ENCODE results near the gene JAG1.

The JAG1 gene

DNA sequence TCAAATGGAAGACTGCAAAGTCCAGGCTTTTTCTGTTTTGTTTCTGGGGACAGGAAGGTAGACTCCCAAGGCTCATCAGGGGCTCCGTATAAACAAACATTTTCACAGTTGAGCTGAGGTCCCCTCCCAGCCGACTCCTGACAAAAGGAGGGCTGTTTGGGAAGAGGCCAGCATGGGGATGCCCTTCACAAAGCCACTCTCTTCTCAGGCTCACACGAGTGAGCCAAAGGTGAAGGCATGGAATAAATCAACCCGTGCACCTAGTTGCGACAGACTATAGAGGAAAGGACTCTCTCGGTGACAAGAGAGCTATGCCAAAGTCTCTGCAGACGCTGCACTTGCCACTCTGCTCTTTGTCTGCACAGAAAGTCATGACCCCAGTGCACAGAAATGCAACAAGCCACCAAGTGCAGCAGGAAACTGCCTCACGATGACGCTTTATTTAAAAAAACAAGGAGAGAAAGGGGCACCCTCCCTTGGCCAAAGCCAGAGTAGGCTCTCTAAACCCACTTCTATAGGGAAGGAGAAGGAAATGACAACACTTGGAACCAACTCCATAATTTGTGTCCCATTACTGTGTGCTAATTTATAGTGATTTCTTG is 21.0 kb downstream of the JAG1 start:
- DNase-seq (ENCODE audit: low spot score), result no peak

DNA sequence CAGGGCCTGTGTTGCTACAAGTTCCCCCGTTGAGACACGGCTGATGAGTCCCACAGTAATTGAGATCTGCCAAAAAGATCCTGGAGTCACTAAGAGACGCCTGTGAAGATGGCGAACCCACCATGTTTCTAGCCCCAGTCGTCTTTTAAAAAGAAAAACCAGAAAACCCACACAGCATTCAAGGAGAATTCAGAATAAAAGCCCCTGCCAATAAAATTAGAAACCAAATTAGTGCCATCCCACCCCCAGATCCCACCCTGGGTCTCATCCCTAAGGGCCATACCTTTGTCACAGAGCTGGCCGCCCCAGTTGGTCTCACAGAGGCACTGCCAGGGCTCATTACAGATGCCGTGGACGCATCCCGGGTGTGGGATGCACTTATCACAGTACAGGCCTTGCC is 21.6 kb downstream of the JAG1 start:
- no peak for DNase-seq (ENCODE audit: low spot score)

GRCh38 chr20:10651227-10651990 is 22.4 kb downstream of the JAG1 start:
- DNase-seq (ENCODE audit: low spot score), result peak; percentile 43

DNA sequence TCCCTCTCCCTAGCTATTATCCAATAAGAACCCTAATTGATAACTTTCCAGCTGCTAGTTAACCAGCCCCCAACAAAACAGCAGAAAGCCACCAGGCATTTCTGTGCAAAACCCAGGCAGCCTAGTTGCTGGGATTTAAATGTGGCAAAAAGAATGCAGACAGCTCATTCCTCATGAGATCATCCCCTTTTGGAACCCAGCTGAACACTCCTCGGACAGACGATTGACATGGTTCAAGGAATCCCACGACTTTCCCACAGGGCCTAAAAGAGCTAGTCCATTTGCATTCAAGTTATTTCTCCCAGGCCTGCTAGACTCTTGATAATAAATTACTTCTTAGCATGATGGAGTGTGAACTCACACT is 24.0 kb downstream of the JAG1 start:
- peak; percentile 78 for DNase-seq (ENCODE audit: low spot score)

- no peak for DNase-seq (ENCODE audit: low spot score)
These were observed 24.6 kb downstream of the JAG1 start for GRCh38 chr20:10649080-10649796.

- DNase-seq (ENCODE audit: low spot score), result peak; percentile 47
These were observed 25.1 kb downstream of the JAG1 start for GRCh38 chr20:10648651-10649050.

GRCh38 chr20:10647909-10648308 is 25.9 kb downstream of the JAG1 start:
- no peak for DNase-seq (ENCODE audit: low spot score)

- DNase-seq (ENCODE audit: low spot score), result no peak
These were observed 26.3 kb downstream of the JAG1 start for GRCh38 chr20:10647471-10647870.

- DNase-seq (ENCODE audit: low spot score), result no peak
These were observed 26.8 kb downstream of the JAG1 start for GRCh38 chr20:10646886-10647420.

- no peak for DNase-seq (ENCODE audit: low spot score)
These were observed 27.8 kb downstream of the JAG1 start for GRCh38 chr20:10646006-10646405.

DNA sequence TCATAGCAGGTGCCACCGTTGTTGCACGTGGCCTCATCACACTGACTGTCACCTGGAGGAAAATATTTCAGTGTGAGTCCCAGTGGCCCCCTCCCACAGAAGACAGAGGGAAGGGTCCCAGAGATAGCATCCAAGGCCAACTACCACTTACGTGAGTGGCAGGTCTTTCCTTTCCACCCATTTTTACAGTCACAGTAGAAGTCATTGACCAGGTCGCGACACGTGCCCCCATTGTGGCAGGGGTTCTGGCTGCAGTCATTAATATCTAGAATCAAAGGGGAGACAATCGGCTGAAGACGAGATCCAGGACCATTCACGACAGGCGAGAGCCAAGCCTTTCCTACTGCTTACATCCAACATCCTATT is 28.6 kb downstream of the JAG1 start:
- DNase-seq (ENCODE audit: low spot score), result no peak

DNA sequence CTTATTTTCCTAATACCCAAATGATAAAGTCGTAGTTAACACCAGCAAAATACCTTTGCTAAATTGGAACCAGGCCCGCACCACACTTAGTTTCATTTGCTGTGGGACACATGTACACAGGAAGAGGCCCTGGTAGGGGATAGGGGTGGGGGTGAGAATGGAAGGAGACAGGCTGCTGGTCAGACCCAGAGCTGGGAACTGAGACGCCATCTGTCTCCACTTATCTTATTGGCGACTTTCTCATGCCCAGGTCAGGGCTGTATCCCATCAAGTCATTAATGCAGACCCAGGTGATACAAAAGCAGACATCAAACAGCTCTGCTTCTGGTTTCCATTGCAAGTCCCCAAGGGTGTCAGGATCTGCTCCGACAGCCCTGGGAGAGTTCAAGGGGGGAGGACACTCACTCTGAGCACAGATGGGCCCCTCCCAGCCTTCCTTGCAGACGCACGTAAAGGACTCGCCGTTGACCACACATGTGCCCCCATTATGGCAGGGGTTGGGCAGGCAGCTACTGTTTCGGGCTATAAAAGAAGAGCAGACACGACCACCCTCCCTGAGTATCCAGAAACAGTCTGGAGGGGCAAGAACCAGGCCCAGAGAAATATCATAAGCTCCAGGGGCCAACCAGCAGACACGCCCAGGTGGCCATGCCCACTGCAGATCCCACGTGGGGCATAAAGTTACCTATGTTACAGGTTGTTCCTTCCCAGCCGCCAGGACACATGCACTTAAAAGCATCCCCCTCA is 29.2 kb downstream of the JAG1 start:
- no peak for DNase-seq (ENCODE audit: low spot score)

- no peak for DNase-seq (ENCODE audit: low spot score)
These were observed 30.3 kb downstream of the JAG1 start for GRCh38 chr20:10643560-10643873.

DNA sequence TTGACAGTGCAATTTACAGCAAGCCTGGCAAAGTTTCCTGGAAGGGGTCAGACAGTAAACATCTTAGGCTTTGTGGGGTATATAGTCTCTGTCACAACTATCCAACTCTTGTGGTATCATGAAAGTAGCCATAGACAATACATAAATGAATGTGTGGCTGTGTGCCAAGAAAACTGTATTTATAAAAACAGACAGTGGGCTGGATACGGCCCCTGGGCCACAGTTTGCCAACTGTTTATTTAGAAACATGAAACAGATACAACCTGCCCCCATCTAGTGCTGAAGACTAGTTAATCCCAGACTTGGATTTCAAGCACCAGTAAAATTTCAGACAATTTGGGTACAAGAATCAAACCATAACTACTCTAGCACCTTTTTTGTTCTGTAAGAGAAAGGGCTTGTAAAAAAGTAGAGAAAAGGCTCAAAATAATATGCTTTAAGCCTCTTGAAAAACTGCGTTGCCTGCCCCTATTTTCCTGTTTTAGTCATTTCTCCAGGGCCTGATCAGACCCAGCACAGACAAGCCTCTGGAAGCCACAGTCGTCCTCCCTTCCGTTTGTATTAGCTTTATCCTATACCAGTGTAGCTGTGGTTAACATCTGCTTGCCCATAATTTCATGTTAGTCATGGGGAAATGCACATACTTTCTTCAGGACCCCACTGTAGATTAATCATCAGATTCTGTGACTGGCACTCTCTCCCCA is 30.8 kb downstream of the JAG1 start:
- no peak for DNase-seq (ENCODE audit: low spot score)

DNA sequence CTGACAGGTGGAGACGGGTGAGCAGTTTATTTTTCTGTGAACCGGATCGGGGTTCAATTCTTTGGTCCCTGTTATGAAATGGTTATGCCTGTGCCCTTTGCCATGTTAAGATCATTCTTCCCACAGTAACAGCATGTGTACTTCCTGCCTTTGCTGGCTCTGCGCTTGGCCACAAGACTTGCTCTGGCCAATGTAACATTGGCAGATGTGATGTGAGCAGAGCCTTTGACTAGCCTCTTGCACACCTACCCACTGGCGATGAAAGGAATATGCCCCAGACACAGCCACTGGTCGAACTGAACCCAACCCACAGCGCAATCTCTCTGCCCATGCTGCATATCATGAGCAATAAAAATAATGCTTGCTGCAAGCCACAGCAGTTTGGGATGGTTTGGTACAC is 31.9 kb downstream of the JAG1 start:
- DNase-seq (ENCODE audit: low spot score), result no peak

DNA sequence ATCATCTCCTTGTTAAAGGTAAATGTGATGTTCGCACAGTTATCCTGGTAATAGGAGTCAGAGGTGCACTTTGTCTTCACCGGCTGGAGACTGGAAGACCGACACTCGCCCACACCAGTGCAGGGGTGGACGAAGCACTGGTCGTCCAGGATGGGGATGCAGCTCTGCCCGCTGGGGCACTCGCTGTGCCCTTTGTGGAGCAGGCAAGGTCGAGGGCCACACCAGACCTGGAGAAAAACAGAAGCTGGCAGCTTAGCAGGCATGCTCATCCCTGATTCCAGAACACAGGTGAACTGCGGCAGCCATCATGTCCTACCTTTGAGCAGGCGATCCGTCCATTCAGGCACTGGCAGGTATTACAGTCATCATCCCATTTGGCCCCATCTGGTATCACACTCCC is 32.3 kb downstream of the JAG1 start:
- DNase-seq (ENCODE audit: low spot score), result no peak

DNA sequence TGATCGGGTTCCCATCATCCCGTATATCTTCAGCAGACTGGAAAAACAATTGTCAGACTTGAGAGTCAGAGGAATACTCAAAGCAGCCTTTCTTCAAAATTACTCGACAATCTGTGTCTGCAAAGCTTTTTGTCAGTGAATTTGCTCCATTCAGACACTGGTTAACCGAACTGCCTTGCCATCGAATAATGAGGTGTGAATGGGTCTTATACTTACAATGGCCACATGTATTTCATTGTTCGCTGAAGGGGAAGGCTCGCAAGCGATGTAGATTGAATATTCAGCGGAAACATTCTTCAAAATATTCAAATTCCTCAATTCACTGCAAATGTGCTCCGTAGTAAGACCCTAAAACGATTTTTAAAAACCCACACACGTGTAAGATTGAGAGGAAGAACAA is 32.9 kb downstream of the JAG1 start:
- DNase-seq (ENCODE audit: low spot score), result no peak

DNA sequence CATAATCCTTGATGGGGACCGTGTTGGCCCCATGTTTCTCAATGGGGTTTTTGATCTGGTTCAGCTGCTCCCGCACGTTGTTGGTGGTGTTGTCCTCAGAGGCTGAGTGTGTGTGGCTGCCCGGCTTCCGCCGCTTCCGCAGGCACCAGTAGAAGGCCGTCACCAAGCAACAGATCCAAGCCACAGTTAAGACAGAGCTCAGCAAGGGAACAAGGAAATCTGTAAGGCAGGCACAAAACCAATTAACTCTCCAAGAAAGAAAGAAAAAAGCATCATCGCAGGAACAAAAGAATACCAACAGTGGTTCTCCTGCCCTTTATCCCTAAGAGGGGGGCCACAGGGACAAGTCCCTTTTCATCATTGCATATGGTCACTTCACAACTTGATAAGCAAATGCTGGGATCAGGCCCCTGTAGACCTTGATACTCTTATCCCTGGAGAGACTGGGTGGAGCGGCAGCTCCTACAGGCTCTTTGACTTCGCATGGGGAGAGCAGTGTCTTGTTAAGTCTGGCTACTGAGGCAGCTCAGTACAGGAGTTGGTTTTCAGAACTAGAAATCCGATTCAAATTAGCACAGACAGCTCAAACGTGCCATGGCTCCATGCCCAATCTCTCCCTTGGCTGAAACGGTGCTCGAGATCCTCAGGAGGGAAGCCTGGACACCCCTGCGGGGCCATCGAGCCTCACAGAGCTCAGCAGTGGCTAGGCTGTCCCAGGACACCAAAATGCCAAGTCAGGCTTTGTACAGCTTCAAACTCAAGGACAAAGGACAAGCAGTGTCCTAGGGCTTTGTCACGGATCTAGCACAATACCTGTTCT is 33.9 kb downstream of the JAG1 start:
- no peak for DNase-seq (ENCODE audit: low spot score)

DNA sequence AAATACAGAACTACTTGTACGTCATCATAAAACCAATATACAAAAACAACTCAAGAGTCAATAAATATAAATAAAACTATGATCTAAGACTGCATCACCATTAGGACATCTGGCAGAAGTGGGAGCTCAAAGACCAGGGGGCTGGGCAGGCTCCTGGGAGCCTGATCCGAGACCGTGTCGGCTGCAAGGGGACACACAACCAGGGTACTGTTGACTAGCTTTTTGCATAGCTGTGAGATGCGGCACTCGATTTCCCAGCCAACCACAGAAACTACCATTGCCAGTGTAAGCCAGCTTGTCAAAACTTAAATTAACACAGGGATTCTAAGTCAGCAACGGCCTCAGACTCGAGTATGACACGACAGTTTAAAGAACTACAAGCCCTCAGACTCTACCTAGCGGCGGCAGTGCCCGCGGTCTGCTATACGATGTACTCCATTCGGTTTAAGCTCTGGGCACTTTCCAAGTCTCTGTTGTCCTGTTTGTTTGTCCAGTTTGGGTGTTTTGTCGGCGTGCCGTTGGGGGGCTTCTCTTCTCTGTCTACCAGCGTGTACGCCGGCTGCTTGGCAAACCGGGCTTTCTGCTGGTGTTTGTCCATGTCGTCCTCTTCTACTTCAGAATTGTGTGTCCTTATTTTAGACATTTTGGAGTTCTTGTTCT is 34.6 kb downstream of the JAG1 start:
- no peak for DNase-seq (ENCODE audit: low spot score)

- DNase-seq (ENCODE audit: low spot score), result no peak
These were observed 36.2 kb downstream of the JAG1 start for GRCh38 chr20:10637563-10637962.

Data from kidney tubule cell (primary cell).